MG63 (cell line): ENCODE data around the gene ALDOA. TPM values are rescaled to one million over a fixed set of nuclear protein-coding genes. Genes with fewer than 3 reads are reported as not detected.

Experiments
- DNase-seq: peaks from one replicate; pipeline ENCODE4 v3.0.0-alpha.2; 2020
- H3K27me3 ChIP-seq: fragments of 250-450 bp; sonication (Bioruptor Pico); 2 replicates; pipeline ENCODE4 v1.5.1; 2020; ENCODE audit warnings: mild to moderate bottlenecking, moderate library complexity
- H3K36me3 ChIP-seq: fragments of 250-450 bp; sonication (Bioruptor Pico); 2 replicates; pipeline ENCODE4 v1.5.1; 2020; ENCODE audit warnings: mild to moderate bottlenecking, moderate library complexity
- H3K4me3 ChIP-seq: fragments of 250-450 bp; sonication (Bioruptor Pico); 2 replicates; pipeline ENCODE4 v1.5.1; 2020; ENCODE audit warnings: mild to moderate bottlenecking, moderate library complexity
- H3K9me3 ChIP-seq: fragments of 250-450 bp; sonication (Bioruptor Pico); 2 replicates; pipeline ENCODE4 v1.5.1; 2020; ENCODE audit warnings: mild to moderate bottlenecking, moderate library complexity
- total RNA-seq: library from RNA; depleted of rRNA; stranded (reverse); fragments of >200 nt; shearing (Covaris generic); gene quantifications from 2 replicates; pipeline ENCODE4 v1.2.3, GENCODE V29; 2014; ENCODE audit warnings: low replicate concordance

Gene ALDOA
- total RNA-seq, 1 experiment from 2014 or later, result 911 TPM

DNA sequence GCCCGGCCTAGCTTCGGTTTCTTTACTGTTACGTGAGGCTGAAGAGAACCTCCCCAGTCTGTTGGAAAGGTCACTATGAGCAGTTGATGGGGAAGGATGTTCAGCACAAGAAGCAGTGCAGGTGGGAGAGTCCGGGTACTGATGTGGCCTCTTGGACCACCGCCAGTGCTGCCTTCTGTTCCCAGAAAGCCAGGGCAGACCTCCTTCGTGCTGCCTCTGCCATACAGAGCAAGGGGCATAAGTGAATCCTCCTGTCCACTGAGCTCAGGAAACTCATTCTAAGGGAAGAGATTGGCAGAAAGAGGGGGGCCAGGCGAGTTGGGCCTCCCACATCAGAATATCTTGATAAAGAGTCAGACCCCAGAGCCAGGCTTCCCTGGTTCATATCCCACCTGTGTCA lies 13.9 kb downstream of the ALDOA start:
- peaks cover 84% of the 10 kb centered on the region for H3K36me3 ChIP-seq
- H3K4me3 ChIP-seq, result no peak overlapping the region
- H3K9me3 ChIP-seq, result no peaks in the 10 kb centered on the region
- no peak for DNase-seq
- no peaks in the 10 kb centered on the region for H3K27me3 ChIP-seq

DNA sequence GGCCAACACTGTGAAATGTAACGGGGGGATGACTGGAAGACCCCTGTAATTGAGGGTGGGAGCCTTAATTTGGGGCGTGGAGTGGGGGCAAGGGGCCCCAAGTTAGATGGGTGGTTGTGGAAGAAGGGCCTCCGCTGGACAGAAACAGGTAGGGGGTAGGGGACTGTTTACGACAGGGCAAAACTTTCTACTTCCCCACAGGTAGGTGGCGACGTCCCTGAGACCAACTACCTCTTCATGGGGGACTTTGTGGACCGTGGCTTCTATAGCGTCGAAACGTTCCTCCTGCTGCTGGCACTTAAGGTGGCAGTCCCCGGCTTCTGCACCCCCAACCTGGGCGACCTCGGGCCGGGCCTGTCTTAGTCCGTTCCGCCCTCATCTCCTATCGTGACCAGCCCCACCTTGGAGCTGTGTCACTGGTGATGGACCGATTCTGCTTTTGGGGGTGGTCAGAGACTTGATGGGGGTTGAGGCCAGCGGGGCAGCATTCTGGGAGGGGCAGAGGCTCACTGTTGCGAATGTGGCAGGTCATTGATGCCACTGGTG lies 17.1 kb downstream of the ALDOA start:
- no peak for DNase-seq
- Histone ChIP-seq H3K36me3 (peaks cover 86% of the 10 kb centered on the region), H3K27me3 (no peaks in the 10 kb centered on the region), H3K9me3 (no peaks in the 10 kb centered on the region), H3K4me3 (no peak overlapping the region)

DNA sequence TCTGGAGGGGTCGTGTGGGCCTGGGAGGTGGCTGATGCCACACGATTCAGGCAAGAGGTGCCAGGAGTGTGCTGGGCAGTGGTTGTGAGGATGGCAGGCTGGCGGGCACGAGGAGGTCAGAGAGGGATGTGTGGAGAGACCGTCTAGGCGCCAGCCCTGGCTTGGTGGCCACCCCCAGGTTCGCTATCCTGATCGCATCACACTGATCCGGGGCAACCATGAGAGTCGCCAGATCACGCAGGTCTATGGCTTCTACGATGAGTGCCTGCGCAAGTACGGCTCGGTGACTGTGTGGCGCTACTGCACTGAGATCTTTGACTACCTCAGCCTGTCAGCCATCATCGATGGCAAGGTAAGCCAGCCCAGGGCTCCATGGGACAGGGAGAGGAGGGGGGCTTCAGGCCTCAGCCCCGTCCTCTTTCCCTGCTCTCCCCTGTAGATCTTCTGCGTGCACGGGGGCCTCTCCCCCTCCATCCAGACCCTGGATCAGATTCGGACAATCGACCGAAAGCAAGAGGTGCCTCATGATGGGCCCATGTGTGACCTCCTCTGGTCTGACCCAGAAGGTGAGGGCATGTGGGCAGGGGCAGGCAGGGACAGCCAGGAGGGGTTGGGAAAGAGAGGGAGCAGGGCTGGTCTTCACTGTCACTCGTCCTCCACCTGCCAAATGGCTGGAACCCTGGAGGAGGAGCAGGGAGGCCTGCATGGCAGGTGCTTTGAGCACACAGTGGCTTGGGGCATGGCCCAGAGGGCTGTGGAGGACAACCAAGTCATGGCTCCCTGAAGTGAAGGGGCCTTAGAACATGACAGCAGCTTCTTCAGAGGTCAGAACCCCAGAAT lies 17.9 kb downstream of the ALDOA start:
- Histone ChIP-seq H3K4me3 (no peak overlapping the region), H3K36me3 (peaks cover 77% of the 10 kb centered on the region), H3K27me3 (no peaks in the 10 kb centered on the region), H3K9me3 (no peaks in the 10 kb centered on the region)
- no peak for DNase-seq

DNA sequence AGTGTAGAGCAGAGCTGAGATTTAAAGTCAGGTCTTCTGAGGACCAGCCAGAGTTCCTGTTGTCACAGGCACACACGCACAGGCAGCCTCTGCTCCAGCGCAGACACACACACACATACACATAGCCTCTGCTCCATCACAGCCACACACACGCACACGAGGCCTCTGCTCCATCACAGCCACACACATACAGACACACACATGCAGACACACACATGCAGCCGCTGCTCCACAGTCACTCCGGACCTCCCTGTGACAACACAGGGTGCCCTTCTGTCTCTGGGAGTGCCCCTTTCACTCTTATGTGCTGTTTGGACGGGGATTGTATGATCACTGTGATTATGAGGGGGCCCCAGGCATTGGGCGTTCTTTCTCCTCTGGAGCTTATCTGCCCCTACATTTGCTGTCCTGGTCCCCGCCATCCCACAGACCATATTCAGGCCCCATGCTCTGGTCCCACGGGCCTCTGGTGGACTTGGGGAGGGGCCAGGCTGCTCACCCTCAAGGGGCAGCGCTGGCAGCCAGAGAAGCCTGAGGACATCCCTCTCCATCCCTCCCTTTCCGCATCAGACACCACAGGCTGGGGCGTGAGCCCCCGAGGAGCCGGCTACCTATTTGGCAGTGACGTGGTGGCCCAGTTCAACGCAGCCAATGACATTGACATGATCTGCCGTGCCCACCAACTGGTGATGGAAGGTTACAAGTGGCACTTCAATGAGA lies 18.7 kb downstream of the ALDOA start:
- DNase-seq, result no peak
- H3K36me3 ChIP-seq, result peaks cover 69% of the 10 kb centered on the region
- no peak overlapping the region for H3K4me3 ChIP-seq
- no peaks in the 10 kb centered on the region for H3K9me3 ChIP-seq
- H3K27me3 ChIP-seq, result no peaks in the 10 kb centered on the region

DNA sequence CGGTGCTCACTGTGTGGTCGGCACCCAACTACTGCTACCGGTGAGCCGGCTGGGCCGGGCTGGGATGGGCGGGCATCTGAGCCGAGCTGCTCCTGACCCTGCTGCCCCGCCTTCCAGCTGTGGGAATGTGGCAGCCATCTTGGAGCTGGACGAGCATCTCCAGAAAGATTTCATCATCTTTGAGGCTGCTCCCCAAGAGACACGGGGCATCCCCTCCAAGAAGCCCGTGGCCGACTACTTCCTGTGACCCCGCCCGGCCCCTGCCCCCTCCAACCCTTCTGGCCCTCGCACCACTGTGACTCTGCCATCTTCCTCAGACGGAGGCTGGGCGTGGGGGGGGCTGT lies 19.2 kb downstream of the ALDOA start:
- Histone ChIP-seq H3K4me3 (no peak overlapping the region), H3K9me3 (no peaks in the 10 kb centered on the region), H3K36me3 (peaks cover 64% of the 10 kb centered on the region), H3K27me3 (no peaks in the 10 kb centered on the region)
- no peak for DNase-seq

DNA sequence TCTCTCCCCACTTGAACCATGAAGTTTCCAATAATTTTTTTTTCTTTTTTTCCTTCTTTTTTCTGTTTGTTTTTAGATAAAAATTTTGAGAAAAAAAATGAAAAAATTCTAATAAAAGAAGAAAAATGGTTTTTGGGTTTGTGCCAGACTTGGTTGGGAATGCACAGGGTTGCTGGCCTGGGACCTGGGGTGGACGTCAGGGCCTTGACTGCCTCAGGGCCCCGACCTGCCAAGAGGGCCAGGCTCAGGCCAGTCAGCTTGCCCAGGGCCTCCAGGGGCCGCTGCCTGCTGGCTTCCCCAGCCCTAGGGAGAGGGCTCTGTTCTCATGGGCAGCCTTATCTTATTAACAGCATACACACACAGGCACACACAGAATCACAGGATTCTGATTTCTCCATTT lies 19.7 kb downstream of the ALDOA start:
- peaks cover 59% of the 10 kb centered on the region for H3K36me3 ChIP-seq
- no peak for DNase-seq
- no peaks in the 10 kb centered on the region for H3K9me3 ChIP-seq
- H3K4me3 ChIP-seq, result no peak overlapping the region
- no peaks in the 10 kb centered on the region for H3K27me3 ChIP-seq

DNA sequence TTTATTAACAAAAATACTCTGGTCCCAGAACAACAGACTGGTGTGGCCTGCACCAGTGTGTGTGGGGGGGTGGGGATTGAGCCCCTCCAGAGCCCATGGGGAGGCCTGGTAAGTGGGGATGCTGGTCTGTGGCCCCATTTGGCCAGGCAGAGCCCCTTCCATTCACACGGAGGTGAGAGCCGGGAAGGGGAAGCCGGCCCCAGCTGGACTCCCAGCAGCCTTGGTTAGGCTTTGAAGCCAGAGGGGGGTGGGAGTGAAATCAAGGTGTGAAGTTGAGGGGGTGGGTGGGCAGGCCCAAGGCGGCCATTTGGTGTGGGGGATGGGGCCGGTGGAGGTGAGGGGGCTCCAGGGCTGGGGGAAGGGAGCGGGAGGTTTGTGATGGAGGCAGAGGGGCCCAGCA lies 20.3 kb downstream of the ALDOA start:
- no peaks in the 10 kb centered on the region for H3K27me3 ChIP-seq
- H3K4me3 ChIP-seq, result no peak overlapping the region
- H3K36me3 ChIP-seq, result peaks cover 54% of the 10 kb centered on the region
- no peak for DNase-seq
- H3K9me3 ChIP-seq, result no peaks in the 10 kb centered on the region

DNA sequence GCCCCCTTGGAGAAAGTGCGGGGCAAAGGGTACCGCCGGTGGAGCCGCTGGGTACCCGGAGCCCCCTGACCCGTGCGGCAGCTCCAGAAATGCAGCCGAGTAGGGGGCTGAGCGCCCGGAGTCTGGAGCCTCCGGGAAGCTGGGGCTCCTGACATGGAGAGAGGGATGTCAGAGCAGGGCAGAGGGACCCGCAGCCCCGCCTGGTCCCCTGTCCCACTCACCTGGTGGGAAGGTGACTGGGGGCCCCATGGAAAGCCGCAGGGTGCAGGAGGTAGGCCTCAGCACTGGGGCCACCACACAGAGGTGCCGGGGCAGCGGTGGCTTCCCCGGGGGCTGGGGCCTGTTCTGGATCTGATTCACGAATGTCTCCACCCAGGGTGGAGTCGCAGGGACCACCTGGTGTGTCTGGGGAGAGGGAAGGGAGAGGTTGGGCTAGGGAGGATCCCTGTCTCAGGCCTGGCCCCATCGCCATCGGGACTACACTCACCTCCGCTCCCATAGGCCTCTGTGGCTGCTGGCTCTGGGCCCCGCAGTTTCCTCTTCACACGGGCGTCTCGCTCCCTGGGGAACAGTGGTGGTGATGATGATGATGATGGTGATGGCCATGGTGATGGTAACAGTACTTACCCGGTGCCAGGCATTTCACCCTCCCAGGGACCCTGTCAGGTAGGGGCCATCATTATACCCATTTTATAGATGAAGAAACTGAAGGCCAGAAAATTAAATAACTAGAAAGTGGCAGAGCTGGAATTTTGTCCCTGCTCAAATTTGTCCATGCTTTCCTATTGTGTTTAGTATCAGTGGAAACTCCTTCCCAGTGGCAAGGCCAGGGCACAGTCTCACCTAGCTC lies 21.0 kb downstream of the ALDOA start:
- Histone ChIP-seq H3K36me3 (peaks cover 47% of the 10 kb centered on the region), H3K4me3 (no peak overlapping the region), H3K27me3 (no peaks in the 10 kb centered on the region), H3K9me3 (no peaks in the 10 kb centered on the region)
- no peak for DNase-seq

DNA sequence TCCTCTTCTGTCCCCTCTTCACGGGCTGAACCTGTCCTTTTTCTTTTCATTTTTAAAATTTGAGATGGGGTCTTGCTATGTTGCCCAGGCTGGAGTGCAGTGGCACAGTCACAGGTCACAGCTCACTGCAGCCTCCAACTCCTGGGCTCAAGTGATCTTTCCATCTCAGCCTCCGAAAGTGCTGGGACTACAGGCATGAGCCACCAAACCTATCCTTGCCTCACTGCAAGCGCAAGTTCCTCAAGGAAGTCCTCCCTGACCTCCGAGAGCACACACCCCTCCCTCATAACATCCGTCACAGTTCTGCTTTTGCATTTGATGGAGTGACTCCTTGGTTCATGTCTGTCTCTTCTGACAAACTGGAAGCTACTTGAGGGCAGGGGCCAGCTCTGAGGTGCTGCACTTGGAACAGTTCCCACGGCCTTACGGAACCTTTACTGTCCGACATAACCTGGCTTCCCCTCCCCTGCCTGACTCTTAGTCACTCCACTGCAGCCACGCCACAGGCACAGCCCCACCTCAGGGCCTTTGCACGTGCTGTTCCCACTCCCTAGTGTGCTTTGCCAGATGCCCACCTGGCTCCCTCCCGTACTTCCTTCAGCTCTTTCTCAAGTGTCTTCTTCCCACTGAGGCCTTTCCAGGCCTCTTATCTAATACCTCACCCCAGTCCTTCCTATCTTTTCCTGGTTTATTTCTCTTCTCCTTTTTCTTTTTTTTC lies 21.8 kb downstream of the ALDOA start:
- Histone ChIP-seq H3K27me3 (no peaks in the 10 kb centered on the region), H3K4me3 (no peak overlapping the region), H3K36me3 (peaks cover 41% of the 10 kb centered on the region), H3K9me3 (no peaks in the 10 kb centered on the region)
- no peak for DNase-seq

DNA sequence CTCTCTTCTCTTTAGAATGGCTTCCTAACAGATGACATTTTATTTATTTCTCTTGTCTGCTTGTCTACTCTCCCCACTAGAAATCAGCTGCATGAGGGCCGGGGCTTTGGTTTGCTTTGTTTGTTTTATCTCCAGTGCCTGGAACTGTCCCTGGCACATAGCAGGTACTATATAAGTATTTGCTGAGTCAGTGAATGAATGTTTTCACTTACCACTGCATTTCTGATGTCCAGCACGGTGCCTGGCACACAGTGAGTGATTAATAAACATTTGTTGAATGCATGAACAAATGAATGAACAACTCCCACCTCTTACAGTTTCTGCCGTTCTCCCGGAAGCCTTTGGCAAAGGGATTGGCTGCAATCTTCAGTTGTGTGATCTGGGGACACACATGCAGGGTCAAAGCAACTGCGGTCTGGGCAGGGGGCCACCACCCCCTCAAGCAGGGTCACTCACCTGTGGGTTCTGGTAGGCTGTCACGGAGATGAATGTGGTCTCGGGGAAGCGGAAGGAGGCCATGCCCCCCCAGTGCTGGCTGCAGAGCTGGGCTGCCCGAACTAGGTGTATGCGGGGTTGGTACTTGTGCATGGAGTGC lies 22.8 kb downstream of the ALDOA start:
- Histone ChIP-seq H3K9me3 (no peaks in the 10 kb centered on the region), H3K36me3 (peaks cover 31% of the 10 kb centered on the region), H3K27me3 (no peaks in the 10 kb centered on the region), H3K4me3 (no peak overlapping the region)
- DNase-seq, result no peak

DNA sequence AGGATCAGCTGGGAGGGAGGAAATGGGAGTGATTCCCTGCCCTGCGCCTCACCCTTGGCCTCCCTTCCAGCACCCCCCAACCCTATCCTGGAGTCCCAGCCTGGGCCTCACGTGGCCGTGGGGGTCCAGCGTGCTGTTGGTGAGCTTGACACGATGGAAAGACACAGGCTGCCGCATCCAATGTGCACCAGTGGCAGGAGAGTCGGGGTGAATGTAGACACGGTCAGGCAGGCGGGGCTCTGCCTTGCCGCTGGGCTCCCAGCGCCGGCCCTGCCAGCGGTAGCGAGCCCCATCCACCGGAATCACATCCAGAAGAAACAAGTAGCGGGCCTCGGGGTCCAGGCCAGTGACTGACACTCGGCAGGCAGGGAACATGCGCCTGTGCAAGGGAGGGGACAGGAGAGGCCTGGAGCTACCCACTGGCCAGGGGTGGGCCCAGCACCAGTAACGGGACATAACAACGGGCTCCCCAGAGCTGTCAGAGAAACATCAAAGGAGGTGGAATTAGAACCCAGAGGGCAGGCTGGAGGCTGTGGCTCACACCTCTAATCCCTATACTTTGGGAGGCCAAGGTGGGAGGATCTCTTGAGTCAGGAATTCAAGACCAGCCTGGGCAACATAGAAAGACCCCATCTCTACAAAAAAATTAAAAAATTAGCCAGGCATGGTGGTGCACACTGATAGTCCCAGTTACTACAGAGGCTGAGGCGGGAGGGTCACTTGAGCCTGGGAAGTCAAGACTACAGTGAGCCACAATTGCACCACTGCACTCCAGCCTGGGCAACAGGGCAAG lies 23.5 kb downstream of the ALDOA start:
- Histone ChIP-seq H3K27me3 (no peaks in the 10 kb centered on the region), H3K9me3 (no peaks in the 10 kb centered on the region), H3K4me3 (no peak overlapping the region), H3K36me3 (peaks cover 24% of the 10 kb centered on the region)
- DNase-seq, result no peak

DNA sequence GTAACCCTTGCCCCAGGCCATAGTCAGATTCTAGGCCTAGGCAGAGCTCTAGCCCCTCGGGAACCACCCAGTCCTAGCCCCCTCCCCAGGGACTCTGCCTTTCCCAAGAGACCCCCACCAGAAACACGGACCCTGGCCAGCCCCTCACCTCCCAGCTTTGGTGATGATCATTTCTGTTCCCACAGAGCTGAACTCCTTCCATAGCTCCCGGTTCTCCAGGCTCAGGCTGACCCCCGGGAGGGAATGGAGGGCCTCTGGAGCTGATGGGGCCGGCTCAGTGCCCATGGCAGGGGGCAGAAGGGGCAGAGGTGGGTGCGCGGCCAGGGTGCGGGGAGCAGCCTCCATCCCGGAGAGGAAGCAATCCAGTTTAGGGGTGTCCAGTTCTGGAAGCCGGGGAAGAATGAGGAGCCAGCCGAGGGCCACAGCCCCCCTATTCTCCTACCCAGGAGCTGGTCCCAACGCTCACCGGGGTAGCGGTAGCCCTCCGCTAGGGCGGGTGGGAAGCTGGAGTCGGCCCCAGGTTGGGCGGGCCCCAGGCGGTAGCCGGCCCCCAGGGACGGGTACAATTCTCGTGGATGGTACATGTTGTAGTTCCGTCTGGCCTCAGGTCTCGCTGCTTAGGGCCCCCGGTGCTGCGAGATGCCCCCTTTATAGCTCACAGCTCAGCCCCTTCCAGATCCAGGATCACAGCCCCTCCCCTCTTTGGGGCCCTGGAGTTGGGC lies 25.2 kb downstream of the ALDOA start:
- no peak for DNase-seq
- Histone ChIP-seq H3K9me3 (no peaks in the 10 kb centered on the region), H3K36me3 (peaks cover 7% of the 10 kb centered on the region; the same call in 1 of the 2 replicates), H3K4me3 (no peak overlapping the region), H3K27me3 (no peaks in the 10 kb centered on the region)

DNA sequence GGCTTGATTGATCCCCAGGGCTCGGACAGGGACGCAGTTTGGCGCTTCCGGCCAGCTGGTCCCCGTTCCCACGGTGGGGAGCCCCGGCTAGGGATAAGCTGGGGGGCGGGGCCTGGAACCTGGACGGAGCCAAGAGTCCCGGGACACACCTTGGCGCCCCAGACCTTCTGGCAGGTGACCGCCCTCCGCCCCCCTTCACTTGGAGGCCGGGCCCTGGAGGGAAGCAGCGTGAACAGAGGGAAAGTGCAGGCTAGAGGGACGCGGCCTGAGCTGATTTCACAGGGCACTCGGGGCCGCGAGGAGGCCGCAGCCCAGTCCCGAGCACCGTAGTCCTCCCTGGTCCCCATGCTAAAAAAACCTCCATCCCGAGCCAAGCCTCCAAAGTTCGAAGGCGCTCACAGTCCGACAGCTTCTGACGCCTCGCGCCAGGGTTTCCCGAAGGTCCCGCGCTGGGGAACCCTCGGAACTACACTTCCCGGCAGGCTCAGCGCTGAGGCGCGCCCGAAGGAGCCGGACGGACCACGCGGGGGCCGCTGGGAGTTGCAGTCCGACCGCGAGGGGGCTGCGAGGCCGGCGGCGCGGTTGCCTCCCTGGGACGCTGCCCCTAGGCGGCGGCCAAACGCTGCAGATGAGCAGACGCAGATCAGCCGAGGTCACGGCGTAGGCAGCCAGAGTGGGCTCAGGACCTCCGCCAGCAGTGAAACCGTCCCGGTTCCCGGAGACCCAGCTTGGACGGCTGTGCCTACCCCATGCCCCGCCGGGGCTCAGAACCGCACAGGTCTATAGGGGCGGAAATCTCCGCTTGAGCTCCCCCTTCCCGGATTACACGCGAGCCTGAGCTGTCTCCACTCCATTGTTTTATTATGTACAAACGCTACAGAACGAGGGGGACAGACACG lies 26.2 kb downstream of the ALDOA start, which contains the start of gene TBX6:
TSS of gene TBX6 (minus strand) at position 451 of the 899 bp plus-strand sequence. CDS start 731 bp downstream, outside the sequence.
- peak; percentile 96 for DNase-seq
- Histone ChIP-seq H3K4me3 (peak within 1 kb of the TSS; percentile 51), H3K9me3 (peaks cover 4% of the 10 kb centered on the region), H3K36me3 (peaks cover 3% of the 10 kb centered on the region; the same call in 1 of the 2 replicates), H3K27me3 (no peaks in the 10 kb centered on the region)
